ENCODE measurements around the gene IVD.

DNA sequence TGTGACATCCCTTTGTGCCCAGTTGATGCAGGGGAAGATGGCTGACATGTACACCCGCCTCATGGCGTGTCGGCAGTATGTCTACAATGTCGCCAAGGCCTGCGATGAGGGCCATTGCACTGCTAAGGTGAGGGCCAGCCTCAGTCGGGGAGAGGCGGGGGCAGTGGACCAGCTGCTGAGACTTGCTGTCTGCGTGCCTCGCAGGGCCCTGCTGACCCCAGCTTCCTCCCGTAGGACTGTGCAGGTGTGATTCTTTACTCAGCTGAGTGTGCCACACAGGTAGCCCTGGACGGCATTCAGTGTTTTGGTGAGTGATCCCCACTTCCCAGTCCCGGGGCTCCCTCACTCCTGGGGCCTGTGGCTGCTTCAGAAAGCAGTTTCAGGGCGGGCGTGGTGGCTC lies 10.5 kb downstream of the IVD start:
- TF ChIP-seq CTCF (IDR thresholded peaks at IDR 0.05; ENCODE audit: low read depth, low read length, missing input control): no peak
- TF ChIP-seq REST (IDR thresholded peaks at IDR 0.05): no peak
- TF ChIP-seq RAD21 (IDR thresholded peaks at IDR 0.05): no peak
- TF ChIP-seq ZBTB33 (IDR thresholded peaks at IDR 0.05): no peak
- TF ChIP-seq, protein P1, sequence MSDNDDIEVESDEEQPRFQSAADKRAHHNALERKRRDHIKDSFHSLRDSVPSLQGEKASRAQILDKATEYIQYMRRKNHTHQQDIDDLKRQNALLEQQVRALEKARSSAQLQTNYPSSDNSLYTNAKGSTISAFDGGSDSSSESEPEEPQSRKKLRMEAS (IDR thresholded peaks at IDR 0.05): no peak
- no peak for TF ChIP-seq RXRA (IDR thresholded peaks at IDR 0.05)
- no peak for TF ChIP-seq JUND (IDR thresholded peaks at IDR 0.05)

Data from liver (tissue), 3 donors.